Measurements from ENCODE around the gene ZNF606. TPM values are rescaled to one million over a fixed set of nuclear protein-coding genes. Genes with fewer than 3 reads are reported as not detected.

ZNF606 gene
- total and polyA plus RNA-seq, 9 of the 15 experiments (the other 6 are each of a cell fraction or from before 2014, with no cell fraction given) = 0.03 to 0.98 (median 0.28) TPM

DNA sequence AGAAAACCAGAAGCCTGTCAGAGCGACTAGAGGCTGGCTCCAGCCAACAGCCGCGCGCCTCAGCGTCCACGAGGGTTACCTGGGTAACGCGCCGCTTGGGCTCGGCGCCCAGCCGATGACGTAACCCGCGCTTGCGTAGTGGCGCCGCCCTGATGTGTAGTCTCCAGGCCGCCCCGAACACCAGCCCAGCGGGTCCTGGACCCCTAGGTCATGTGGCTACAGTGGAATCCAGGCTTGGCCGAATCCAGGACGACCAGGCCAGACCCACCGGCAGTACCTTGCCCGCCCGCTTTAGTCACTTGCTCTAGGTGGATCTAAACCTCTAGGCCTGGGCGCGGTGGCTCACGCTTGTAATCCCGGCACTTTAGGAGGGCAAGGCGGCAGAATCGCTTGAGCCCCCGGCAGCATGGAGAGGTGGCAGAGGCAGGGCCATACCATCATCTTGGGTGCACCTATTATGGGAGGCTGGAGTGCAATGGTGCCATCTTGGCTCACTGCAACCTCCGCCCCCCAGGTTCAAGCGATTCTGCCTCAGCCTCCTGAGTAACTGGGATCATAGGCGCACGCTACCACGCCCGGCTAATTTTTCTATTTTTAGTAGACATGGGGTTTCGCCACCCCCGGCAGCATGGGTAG, 7.2 kb upstream of the ZNF606 start:
- Histone ChIP-seq H2AFZ (ENCODE audit: low read depth, low read length) (peak overlapping the region; percentile 89; the same call in 1 of the 2 replicates), H3K4me3 (peak overlapping the region; percentile 44), H3K27ac (ENCODE audit: extremely low read depth, low read depth, low read length) (no peak overlapping the region), H3K9ac (ENCODE audit: insufficient read depth in 1 of 2, low read depth in 2 of 2, low read length in 2 of 2) (peak overlapping the region; percentile 20 to 45; a peak in 2 of 4 replicates), H3K27me3 (ENCODE audit: control insufficient read depth in 2 of 2, insufficient read depth in 2 of 2, low read length in 2 of 2) (no peaks in the 10 kb centered on the region), H3K4me1 (replicated peaks in 1 of 2; ENCODE audit: control insufficient read depth in 2 of 2, insufficient read depth in 2 of 2, low read length in 2 of 2) (peaks cover 0 to 8% of the 10 kb centered on the region in 2 experiments; a peak in 2 of 5 replicates), H3K79me2 (ENCODE audit: control insufficient read depth, insufficient read depth, low read length) (no peaks in the 10 kb centered on the region), H3K9me3 (replicated peaks; ENCODE audit: control insufficient read depth, insufficient read depth, low read depth, low read length) (no peaks in the 10 kb centered on the region), H3K4me2 (ENCODE audit: insufficient read depth, low read length) (peak overlapping the region; percentile 77), H4K20me1 (replicated peaks; ENCODE audit: control insufficient read depth, insufficient read depth, low read length) (no peaks in the 10 kb centered on the region), H3K9me1 (ENCODE audit: control insufficient read depth, insufficient read depth, low read length) (no peaks in the 10 kb centered on the region), H3K36me3 (ENCODE audit: control insufficient read depth, insufficient read depth, low read length) (no peaks in the 10 kb centered on the region)
- in situ Hi-C loops (cut with MboI) (no loop called here), intact Hi-C loops (cut with micrococcal nuclease) (no loop called here)
- ChIA-PET CTCF (ENCODE audit: low intra/inter-chr PET ratio) (no interaction called here), POLR2A (no interaction called here)
- ATAC-seq = peak; percentile 91
- no TSS peak for BruUV-seq (replicated peaks)
- 10% methylated on average over 41 of the region's 41 CpGs for WGBS (ENCODE audit: insufficient coverage, low coverage, missing lambda C conversion rate)
- DNase-seq (ENCODE audit: extremely low read depth in 1 of 4, low spot score in 3 of 4) = peak; percentile 60 to 68 (median 65)
- no peak for FAIRE-seq
- peak; percentile 77; the same call in 1 of the 2 replicates for TF ChIP-seq DIDO1 (tag; IDR thresholded peaks at IDR 0.05; ENCODE audit: low read depth)
- no peak for TF ChIP-seq NFIX (CRISPR knock-in tag; IDR thresholded peaks at IDR 0.05; ENCODE audit: low read depth)
- no peak for TF ChIP-seq RBM14 (IDR thresholded peaks at IDR 0.05; ENCODE audit: borderline replicate concordance, insufficient read depth, low read depth, low read length)
- peak; percentile 85 for TF ChIP-seq RFX1 (IDR thresholded peaks at IDR 0.05)
- TF ChIP-seq HDAC1 (IDR thresholded peaks at IDR 0.05) = 0 out of 4 replicates have a peak, but pooled peaks of 1 of the 2 experiments have one; percentile 37
- TF ChIP-seq, protein P1, sequence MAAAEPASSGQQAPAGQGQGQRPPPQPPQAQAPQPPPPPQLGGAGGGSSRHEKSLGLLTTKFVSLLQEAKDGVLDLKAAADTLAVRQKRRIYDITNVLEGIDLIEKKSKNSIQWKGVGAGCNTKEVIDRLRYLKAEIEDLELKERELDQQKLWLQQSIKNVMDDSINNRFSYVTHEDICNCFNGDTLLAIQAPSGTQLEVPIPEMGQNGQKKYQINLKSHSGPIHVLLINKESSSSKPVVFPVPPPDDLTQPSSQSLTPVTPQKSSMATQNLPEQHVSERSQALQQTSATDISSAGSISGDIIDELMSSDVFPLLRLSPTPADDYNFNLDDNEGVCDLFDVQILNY (CRISPR knock-in tag; IDR thresholded peaks at IDR 0.05) = no peak
- TF ChIP-seq, protein P2, sequence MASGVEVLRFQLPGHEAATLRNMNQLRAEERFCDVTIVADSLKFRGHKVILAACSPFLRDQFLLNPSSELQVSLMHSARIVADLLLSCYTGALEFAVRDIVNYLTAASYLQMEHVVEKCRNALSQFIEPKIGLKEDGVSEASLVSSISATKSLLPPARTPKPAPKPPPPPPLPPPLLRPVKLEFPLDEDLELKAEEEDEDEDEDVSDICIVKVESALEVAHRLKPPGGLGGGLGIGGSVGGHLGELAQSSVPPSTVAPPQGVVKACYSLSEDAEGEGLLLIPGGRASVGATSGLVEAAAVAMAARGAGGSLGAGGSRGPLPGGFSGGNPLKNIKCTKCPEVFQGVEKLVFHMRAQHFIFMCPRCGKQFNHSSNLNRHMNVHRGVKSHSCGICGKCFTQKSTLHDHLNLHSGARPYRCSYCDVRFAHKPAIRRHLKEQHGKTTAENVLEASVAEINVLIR (CRISPR knock-in tag; IDR thresholded peaks at IDR 0.05) = peak; percentile 89
- TF ChIP-seq ZBTB17 (CRISPR knock-in tag; IDR thresholded peaks at IDR 0.05) = no peak
- peak; percentile 84 for TF ChIP-seq CREB1 (IDR thresholded peaks at IDR 0.05)
- TF ChIP-seq CREB1 (CRISPR knock-in tag; IDR thresholded peaks at IDR 0.05) = peak; percentile 89
- TF ChIP-seq PHF8 (IDR thresholded peaks at IDR 0.05; ENCODE audit: borderline replicate concordance, low read length) = peak; percentile 51; the same call in 1 of the 2 replicates
- peak; percentile 96 for TF ChIP-seq CREM (IDR thresholded peaks at IDR 0.05; ENCODE audit: low read depth)
- TF ChIP-seq ZNF830 (CRISPR knock-in tag; IDR thresholded peaks at IDR 0.05) = no peak
- TF ChIP-seq ATF1 (CRISPR knock-in tag; IDR thresholded peaks at IDR 0.05) = peak; percentile 70
- peak; percentile 87 for TF ChIP-seq ATF1 (tag; IDR thresholded peaks at IDR 0.05)
- peak; percentile 76 for TF ChIP-seq CXXC5 (CRISPR knock-in tag; IDR thresholded peaks at IDR 0.05)
- TF ChIP-seq ZZZ3 (IDR thresholded peaks at IDR 0.05) = no peak
- TF ChIP-seq NFIC (IDR thresholded peaks at IDR 0.05) = peak; percentile 11; the same call in 1 of the 2 replicates
- no peak for TF ChIP-seq CBX8 (IDR thresholded peaks at IDR 0.05; ENCODE audit: borderline replicate concordance, extremely low read depth, low read depth, low read length, poor library complexity, severe bottlenecking)
- peak in 1 of 2 experiments; percentile 22; a peak in 1 of 4 replicates for TF ChIP-seq SIN3A (IDR thresholded peaks at IDR 0.05; ENCODE audit: borderline replicate concordance in 2 of 2, control insufficient read depth in 1 of 2, low read depth in 2 of 2, low read length in 2 of 2)
- TF ChIP-seq PHF20 (IDR thresholded peaks at IDR 0.05; ENCODE audit: partially characterized antibody) = peak; percentile 57
- no peak for TF ChIP-seq POLR3A (IDR thresholded peaks at IDR 0.05; ENCODE audit: borderline replicate concordance, extremely low read depth, insufficient read depth, insufficient read length)
- TF ChIP-seq HCFC1 (IDR thresholded peaks at IDR 0.05; ENCODE audit: low read depth, low read length) = peak; percentile 66
